ENCODE data around the gene PACC1. TPM values are rescaled to one million over a fixed set of nuclear protein-coding genes. Genes with fewer than 3 reads are reported as not detected.

The PACC1 gene
- total RNA-seq, 3 donors from 2014 or later (not counting 1 experiment from before 2014, with no cell fraction given) = 5.0 to 14.2 (median 11.4) TPM

DNA sequence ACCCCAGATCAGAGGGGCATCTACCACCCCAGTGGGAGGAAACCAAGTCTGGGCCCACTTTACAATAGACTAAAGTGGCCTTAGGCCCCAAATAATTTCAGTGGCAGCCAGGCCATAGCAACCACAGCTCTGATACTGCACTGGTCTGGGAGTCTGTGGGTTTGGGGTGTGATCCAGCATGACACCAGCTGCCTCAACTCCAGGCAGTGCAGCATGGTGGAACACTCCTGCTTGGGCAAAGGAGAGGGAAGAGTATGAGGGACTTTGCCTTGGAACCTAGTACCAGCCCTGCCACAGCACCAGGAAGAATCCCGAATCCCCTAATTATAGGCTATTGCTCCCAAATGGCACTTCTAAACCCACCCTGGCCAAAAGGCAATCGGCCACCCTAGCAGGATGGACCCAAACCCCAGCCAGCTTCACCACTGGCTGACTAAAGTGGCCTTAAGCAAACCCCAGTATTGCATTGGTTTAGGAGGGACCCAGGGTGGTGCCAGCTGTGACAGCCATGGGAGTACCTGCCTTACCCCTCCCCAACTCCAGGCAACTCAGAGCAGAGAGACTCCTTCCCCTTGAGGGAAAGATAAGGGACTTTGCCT lies 47.1 kb downstream of the PACC1 start:
- no peaks in the 10 kb centered on the region for H3K4me1 ChIP-seq (ENCODE audit: control insufficient read depth, insufficient read depth, low read length)
- H3K27ac Mint-ChIP-seq = peak overlapping the region; percentile 75 to 77
- H3K4me3 Mint-ChIP-seq = no peak overlapping the region
- DNase-seq (no peak), ATAC-seq (peak in 1 of 3 donors; percentile 43)
- H3K36me3 Mint-ChIP-seq = peaks cover 5% of the 10 kb centered on the region
- H3K4me3 ChIP-seq (ENCODE audit: low read length) = no peak overlapping the region
- no peaks in the 10 kb centered on the region for H3K27me3 Mint-ChIP-seq (ENCODE audit: low read depth in 2 of 2)
- no peaks in the 10 kb centered on the region for H3K27me3 ChIP-seq (ENCODE audit: control insufficient read depth, insufficient read depth, low read length)
- H3K36me3 ChIP-seq (ENCODE audit: control insufficient read depth, insufficient read depth, low read length) = peaks cover 25% of the 10 kb centered on the region
- no peak overlapping the region for H3K27ac ChIP-seq (ENCODE audit: low read length)
- TF ChIP-seq, protein P1, sequence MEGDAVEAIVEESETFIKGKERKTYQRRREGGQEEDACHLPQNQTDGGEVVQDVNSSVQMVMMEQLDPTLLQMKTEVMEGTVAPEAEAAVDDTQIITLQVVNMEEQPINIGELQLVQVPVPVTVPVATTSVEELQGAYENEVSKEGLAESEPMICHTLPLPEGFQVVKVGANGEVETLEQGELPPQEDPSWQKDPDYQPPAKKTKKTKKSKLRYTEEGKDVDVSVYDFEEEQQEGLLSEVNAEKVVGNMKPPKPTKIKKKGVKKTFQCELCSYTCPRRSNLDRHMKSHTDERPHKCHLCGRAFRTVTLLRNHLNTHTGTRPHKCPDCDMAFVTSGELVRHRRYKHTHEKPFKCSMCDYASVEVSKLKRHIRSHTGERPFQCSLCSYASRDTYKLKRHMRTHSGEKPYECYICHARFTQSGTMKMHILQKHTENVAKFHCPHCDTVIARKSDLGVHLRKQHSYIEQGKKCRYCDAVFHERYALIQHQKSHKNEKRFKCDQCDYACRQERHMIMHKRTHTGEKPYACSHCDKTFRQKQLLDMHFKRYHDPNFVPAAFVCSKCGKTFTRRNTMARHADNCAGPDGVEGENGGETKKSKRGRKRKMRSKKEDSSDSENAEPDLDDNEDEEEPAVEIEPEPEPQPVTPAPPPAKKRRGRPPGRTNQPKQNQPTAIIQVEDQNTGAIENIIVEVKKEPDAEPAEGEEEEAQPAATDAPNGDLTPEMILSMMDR (IDR thresholded peaks at IDR 0.05) = no peak
- H3K4me1 Mint-ChIP-seq = peaks cover 7 to 12% of the 10 kb centered on the region in 2 donors
- no peaks in the 10 kb centered on the region for H3K9me3 Mint-ChIP-seq
- 85% methylated on average over 2 of the region's 2 CpGs for WGBS (ENCODE audit: insufficient coverage)
- H3K9me3 ChIP-seq (ENCODE audit: control insufficient read depth, insufficient read depth, low read length) = no peaks in the 10 kb centered on the region
- intact Hi-C loops (cut with micrococcal nuclease) = loop anchor here (1.0 to 2.0 kb wide), 5 partner anchors 297 to 686 kb away; partner anchors contain the start of genes DTL and INTS7

DNA sequence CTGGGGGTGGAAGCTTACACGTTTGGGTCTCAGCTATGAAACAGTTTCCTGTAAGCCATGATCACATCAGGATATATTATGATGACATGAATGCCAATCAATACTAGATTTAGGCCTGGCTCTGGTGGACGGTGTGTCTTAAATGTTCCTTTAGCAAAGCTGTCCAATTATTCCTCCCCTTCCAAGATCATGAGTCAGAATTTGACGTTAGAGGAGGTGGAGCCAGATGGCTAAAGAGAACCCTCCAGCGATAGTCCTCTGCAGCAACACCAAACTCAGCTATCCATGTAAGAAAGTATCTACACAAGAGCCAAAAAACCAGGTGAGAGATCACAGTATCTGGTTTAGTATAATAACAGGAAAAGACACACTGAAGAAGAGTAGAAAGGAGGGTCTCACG lies 47.8 kb downstream of the PACC1 start:
- Histone ChIP-seq H3K4me3 (ENCODE audit: low read length) (no peak overlapping the region), H3K9me3 (ENCODE audit: control insufficient read depth, insufficient read depth, low read length) (no peaks in the 10 kb centered on the region), H3K27ac (ENCODE audit: low read length) (no peak overlapping the region), H3K36me3 (ENCODE audit: control insufficient read depth, insufficient read depth, low read length) (peaks cover 30% of the 10 kb centered on the region), H3K27me3 (ENCODE audit: control insufficient read depth, insufficient read depth, low read length) (no peaks in the 10 kb centered on the region), H3K4me1 (ENCODE audit: control insufficient read depth, insufficient read depth, low read length) (no peaks in the 10 kb centered on the region)
- Mint-ChIP-seq H3K27me3 (ENCODE audit: low read depth in 2 of 2) (no peaks in the 10 kb centered on the region), H3K9me3 (no peaks in the 10 kb centered on the region), H3K4me1 (peaks cover 7 to 12% of the 10 kb centered on the region in 2 donors), H3K4me3 (no peak overlapping the region), H3K27ac (peak overlapping the region; percentile 52 to 77), H3K36me3 (peaks cover under 1% of the 10 kb centered on the region)
- no peak for ATAC-seq
- intact Hi-C loops (cut with micrococcal nuclease) = no loop called here
- no peak for DNase-seq
- 86% methylated on average over 3 of the region's 5 CpGs for WGBS (ENCODE audit: insufficient coverage)
- TF ChIP-seq, protein P1 (IDR thresholded peaks at IDR 0.05) = no peak

DNA sequence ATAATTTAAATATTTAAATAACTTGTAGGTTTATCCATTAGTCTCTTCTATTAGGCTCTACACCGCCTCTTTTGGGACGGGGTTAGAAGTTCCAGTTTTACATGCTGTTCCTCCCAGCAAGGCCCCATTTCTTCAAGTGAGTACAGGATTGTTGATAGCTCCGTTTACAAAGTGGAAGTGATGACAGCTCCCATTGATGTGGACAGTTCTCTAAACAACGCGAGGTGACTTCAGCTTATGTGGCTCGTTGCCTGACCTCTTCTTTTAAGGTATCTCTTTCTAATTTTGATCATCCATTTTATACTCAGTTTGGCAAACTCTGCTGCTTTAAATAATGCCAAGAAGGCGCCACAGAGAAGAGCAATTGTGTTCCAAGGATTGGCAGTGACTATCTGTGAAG lies 49.7 kb downstream of the PACC1 start:
- Histone ChIP-seq H3K4me3 (ENCODE audit: low read length) (no peak overlapping the region), H3K27me3 (ENCODE audit: control insufficient read depth, insufficient read depth, low read length) (no peaks in the 10 kb centered on the region), H3K27ac (ENCODE audit: low read length) (no peak overlapping the region), H3K4me1 (ENCODE audit: control insufficient read depth, insufficient read depth, low read length) (no peaks in the 10 kb centered on the region), H3K36me3 (ENCODE audit: control insufficient read depth, insufficient read depth, low read length) (peaks cover 45% of the 10 kb centered on the region), H3K9me3 (ENCODE audit: control insufficient read depth, insufficient read depth, low read length) (no peaks in the 10 kb centered on the region)
- Mint-ChIP-seq H3K27ac (peak overlapping the region; percentile 49 to 52), H3K4me3 (no peak overlapping the region), H3K9me3 (no peaks in the 10 kb centered on the region), H3K4me1 (peaks cover 12 to 23% of the 10 kb centered on the region in 2 donors), H3K27me3 (ENCODE audit: low read depth in 2 of 2) (no peaks in the 10 kb centered on the region), H3K36me3 (peaks cover 12% of the 10 kb centered on the region)
- TF ChIP-seq, protein P1 (IDR thresholded peaks at IDR 0.05) = no peak
- WGBS (ENCODE audit: insufficient coverage) = 95% methylated on average over 7 of the region's 7 CpGs
- DNase-seq (no peak), ATAC-seq (no peak)
- intact Hi-C loops (cut with micrococcal nuclease) = no loop called here
